GM18951 (cell line): Measurements from ENCODE around the gene ACSM6.

Source experiments
- POLR2A ChIP-seq: IDR thresholded peaks from 4 replicates; pipeline ENCODE4 v1.6.1; 2011; ENCODE audit warnings: mild to moderate bottlenecking; ENCODE audit not compliant: insufficient read length, insufficient read depth; ENCODE audit errors: extremely low read depth
- in situ Hi-C: fragments of 300-500 bp; cut with MboI; formaldehyde crosslinking; loops from one replicate; pipeline ENCODE4 v1.12.0; 2022; ENCODE audit warnings: low sequenced_read_pairs, mixed read lengths, inconsistent platforms; ENCODE audit not compliant: unreplicated experiment

ACSM6 gene

DNA sequence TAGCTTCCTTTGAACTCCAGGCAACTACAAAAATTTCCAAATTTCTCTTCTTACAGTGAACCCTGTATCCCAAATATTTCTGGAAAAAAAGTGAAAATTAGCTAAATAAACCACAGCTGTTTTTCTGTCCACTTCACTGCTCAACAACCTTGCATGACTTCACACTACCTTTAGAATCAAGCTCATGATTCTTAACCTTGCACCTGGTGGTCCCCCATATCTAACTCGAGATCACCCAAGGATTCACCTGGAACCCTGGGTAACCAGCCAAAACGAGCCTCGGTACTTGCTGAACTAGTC, 49.2 kb downstream of the ACSM6 start:
- in situ Hi-C loops = loop anchor here (10.0 kb wide), 1 partner anchor 122 kb away; no protein-coding TSS in a partner anchor
- no peak for TF ChIP-seq POLR2A

DNA sequence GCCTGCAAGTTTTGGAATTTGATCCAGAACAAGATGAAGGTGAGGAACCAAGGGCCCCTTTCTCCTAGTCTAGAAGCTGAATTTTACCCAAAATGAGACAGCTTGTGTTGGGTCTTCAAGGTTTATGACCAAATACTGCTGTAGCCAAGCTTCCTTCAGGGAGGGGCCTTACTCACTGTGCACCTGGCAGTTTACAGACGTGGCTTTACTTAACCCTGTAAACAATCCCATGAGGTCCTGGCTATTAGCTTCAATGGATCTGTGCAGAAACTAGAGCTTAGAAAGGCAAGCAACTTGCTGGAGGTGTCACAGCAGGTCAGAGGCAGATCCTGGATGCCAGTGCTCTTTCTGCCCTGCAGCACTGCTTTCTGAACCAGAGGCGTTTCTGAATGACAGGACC, 50.1 kb downstream of the ACSM6 start:
- no peak for TF ChIP-seq POLR2A

DNA sequence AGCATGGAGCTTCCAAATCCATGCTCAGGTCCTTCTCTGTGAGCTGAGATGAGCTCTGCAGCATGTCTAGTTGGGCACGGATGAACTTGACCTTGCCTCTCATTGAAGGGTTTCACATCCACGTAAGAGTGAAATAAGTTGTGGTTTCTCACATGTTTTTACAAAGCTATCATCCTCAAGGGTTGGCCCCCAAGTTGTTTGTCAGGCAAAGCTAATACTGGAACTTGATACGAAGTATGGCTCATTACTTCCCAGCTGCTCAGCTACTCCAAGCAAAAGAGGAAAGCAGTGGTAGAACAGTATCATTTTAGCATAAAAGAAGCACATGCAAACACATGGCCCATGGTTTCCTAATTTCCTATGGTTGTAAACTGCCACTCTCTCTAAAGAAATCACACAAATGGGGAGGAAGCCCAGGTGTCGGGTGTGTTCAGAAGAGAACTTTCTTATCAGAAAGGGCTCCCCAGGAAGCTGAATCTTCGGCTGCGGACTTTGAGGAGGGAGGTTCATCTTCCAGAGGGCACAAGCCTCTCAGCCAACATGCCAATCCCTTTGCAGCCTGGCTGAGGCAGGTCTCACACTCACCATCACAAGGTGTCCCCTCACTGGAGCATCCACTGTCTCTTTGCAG, 51.5 kb downstream of the ACSM6 start:
- TF ChIP-seq POLR2A = no peak
- in situ Hi-C loops = loop anchor here (10.0 kb wide), 1 partner anchor 119 kb away; no protein-coding TSS in a partner anchor

More for the DNA sequence above, 50.1 kb downstream of the ACSM6 start:
- in situ Hi-C loops = loop anchor here (10.0 kb wide), 1 partner anchor 121 kb away; no protein-coding TSS in a partner anchor

DNA sequence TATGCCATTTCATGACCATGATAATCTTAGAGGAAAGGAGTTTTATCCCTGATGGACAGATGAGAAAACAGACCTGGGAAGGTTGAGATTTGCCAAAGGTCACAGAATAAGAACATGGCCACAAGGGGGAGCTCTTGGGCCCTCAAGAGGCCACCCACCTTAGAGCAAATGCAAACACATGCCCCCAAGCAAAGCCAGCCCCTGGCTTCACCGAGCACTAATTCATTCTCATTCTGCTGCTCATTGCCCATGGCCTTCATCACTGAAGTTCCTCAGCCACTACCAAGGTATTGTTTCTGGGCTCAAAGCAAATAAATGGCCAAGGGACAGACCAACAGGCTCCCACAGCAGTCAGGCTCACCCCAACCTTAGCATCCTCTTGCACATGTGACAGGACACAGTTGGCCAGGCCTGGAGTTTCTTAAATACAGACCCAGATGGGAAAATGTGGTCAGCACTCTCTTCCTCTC, 52.6 kb downstream of the ACSM6 start:
- no peak for TF ChIP-seq POLR2A
- in situ Hi-C loops = loop anchor here (10.0 kb wide), 1 partner anchor 118 kb away; no protein-coding TSS in a partner anchor

DNA sequence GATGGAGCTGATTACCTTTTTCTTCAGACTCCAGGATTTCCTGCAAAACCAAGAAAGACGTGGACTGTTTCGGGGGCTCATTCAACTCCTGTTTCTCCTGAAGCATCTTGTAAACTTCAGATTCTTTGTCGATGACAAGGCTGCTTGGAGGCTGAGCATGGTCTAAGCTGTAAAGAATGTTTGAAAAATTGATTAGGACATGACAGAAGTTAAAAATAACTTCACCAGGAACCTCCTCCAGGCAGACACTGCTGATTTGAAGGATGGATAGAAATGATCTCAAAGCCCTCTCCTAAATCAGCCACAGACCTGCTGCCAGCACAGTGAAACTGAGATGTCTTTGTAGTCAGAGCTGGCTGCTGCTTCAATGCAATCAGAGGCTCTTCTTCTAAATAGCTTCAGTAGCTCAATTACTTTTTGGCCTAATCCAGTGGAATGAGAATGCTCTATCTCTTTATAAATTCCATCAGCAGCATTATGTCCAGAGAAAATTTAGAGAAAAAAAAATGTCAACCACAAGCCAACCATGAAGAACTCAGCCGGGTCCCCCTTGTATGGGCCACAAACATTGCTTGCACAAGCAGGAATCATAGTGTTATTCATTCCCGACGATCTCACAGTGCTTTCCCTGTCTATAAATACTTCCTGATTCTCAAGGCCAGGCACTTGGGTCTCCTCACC, 53.3 kb downstream of the ACSM6 start:
- in situ Hi-C loops = loop anchor here (10.0 kb wide), 1 partner anchor 117 kb away; no protein-coding TSS in a partner anchor
- no peak for TF ChIP-seq POLR2A

DNA sequence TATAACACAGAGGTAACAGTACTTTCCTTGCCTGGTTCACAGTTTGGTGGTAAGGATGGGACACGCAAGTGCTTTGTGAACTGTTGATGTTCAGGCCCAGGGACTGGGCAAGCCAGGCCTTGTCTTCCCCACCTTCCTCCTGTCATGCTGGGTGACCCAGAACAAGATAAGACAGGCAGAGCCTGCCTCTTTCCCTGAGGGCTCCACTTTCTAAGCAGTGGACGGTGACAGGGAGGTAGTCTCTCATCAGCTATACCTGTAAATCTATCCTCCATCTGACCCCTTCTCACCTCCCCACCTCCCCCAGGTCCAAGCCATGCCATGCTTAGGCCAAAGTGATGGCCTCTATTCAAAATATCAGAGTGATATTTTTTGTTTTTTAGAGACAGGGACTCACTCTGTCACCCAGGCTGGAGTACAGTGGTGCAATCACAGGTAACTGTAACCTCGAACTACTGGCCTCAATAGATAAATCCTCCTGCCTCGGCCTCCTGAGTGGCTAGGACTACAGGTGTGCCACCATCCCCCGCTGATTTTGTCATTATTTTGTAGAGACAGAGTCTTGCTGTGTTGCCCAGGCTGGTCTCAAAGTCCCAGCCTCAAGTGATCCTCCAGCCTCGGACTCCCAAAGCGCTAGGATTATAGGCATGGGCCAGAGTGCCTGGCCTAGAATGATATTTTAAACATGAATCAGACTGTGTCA, 54.0 kb downstream of the ACSM6 start:
- in situ Hi-C loops = loop anchor here (10.0 kb wide), 1 partner anchor 117 kb away; no protein-coding TSS in a partner anchor
- TF ChIP-seq POLR2A = no peak

DNA sequence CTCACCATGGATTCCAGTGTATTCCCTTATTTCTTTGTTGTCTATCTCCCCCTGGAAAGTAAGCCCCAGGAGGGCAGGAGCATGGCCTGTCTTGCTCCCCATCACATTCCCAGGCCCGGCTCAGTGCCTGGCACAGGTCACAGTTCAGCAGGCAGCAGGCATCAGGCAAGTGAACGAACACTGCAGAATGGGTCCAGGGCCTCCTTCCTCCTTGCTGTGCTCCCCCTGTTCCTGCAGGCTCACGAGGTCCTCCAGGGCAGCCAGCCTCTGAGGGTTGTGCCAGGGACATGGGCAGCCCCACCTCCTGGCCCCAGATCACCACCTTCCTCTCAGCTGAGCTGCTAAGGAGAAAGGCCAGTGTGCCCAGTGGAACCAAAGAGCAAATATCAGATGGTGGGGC, 55.0 kb downstream of the ACSM6 start:
- in situ Hi-C loops = loop anchor here (10.0 kb wide), 1 partner anchor 116 kb away; no protein-coding TSS in a partner anchor

DNA sequence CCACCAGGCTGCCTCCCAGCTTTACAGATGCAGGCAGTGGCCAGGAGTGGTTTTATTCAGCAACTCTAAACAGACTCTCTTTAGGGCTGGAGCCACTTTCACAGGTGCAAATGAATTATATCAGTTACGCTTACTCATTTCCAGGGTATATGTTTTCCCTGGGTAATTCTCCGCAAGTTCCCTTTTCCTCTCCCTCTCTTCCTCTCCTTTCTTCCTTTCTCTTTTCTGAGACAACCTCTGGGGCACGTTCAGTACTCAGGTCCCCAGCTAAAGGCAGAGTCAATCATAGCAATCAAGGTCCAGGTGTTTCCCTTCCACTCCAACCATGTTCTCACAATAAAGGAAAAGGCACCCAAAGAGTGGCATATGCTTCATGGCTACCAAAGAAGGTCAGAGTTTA, 55.4 kb downstream of the ACSM6 start:
- TF ChIP-seq POLR2A = no peak
- in situ Hi-C loops = loop anchor here (10.0 kb wide), 1 partner anchor 115 kb away; no protein-coding TSS in a partner anchor

More for the DNA sequence above, 55.0 kb downstream of the ACSM6 start:
- no peak for TF ChIP-seq POLR2A

DNA sequence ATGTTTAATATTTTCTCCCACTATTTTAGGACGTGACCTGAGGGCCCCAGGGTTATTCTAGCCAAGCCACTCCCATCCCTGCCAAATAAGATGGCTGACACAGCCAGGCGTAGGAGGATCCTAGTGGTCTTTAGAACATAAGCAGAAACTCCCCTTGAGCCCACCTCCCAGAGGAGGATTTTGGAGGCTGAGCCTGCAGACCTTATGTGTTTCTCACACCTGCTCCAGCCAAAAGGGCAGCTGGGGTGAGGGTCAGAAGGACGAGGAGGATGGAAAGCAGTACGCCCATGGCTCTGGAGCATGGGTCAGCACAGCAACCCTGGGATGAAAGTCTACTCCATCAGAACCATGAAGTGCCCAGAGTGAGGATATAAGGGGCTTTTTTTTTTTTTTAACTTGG, 56.8 kb downstream of the ACSM6 start:
- in situ Hi-C loops = no loop called here
- TF ChIP-seq POLR2A = no peak

DNA sequence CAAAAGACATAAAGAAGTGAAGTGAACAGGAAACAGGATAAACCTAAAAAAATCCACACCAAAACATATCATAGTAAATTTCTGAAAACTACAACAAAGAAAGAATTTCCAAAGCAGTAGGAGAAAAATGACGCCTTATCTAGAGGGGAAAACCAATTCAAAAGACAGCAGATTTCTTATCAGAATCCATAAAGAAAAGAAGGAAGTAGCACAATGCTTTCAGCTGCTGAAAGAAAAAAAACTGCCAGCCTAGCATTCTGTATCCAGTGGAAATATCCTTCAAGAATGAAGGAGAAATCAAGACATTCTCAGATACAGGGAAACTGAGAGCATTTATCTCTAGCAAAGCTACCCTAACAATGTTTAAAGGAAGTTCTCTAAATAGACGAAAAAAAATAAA, 59.0 kb downstream of the ACSM6 start:
- no peak for TF ChIP-seq POLR2A
- in situ Hi-C loops = no loop called here

DNA sequence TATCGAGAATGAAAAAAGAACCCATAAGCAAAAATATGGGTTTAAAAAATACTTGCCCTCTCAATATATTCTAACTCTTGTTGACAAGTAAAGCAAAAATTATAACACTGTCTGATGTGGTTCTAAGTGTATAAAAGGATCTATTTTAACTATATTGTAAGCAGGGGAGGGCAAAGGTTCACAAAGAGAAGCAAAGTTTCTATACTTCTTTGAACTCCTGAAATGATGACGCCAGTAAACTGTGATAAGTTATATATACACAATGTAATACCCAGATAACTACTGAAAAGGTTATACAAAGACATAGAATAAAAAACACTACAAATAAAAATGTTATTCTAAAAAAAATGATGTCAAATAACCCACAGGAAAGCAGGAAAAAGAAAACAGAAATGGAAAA, 59.6 kb downstream of the ACSM6 start:
- in situ Hi-C loops = no loop called here
- no peak for TF ChIP-seq POLR2A

DNA sequence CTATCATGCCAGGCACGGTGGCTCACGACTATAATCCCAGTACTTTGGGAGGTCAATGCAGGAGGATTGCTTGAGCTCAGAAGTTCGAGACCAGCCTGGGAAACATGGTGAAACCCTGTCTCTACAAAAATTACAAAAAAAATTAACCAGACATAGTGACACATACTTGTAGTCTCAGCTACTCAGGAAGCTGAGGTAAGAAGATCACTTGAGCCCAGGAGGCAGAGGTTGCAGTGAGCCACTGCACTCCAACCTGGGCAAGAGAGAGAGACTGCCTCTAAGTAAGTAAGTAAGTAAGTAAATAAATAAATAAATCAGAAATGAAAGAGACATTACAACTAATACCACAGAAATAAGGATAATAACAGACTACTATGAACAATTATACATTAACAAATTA, 60.6 kb downstream of the ACSM6 start:
- in situ Hi-C loops = no loop called here
- no peak for TF ChIP-seq POLR2A

DNA sequence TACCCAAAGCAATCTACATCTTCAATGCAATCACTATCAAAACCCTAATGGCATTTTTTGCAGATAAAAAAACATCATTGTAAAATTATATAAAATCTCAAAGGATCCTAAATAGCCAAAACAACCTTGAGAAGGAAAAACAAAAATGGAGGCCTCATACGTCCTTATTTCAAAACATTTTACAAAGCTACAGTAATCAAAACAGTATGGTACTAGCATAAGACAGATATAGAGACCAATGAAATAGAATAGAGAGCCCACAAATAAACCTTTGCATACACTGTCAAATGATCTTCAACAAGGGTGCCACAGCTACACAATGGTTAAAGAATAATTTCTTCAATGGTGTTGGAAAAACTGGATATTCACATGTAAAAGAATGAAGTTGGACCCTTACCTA, 62.2 kb downstream of the ACSM6 start:
- TF ChIP-seq POLR2A = no peak
- in situ Hi-C loops = no loop called here
